GM23338 (cell line): ENCODE data around the gene CELA2B.

Source experiments
- CREB1 ChIP-seq: fragments of 250-450 bp; sonication (Bioruptor Pico); IDR thresholded peaks from 2 replicates; pipeline ENCODE4 v1.5.0; 2020; ENCODE audit warnings: low read depth, mild to moderate bottlenecking, moderate library complexity
- CTCF ChIP-seq, 2 experiments: fragments of 200-600 bp in 1 of 2; sonication (generic) in 1 of 2; conservative IDR thresholded peaks; 2 replicates each; pipeline versions ENCODE4 v1.5.1 to v1.6.1; 2016 to 2017; ENCODE audit warnings: antibody characterized with exemption in 2 of 2, low read depth in 2 of 2, mild to moderate bottlenecking in 2 of 2, moderate library complexity in 1 of 2
- POLR2AphosphoS5 ChIP-seq: IDR thresholded peaks from 2 replicates; pipeline ENCODE4 v1.6.1; 2016; ENCODE audit warnings: antibody characterized with exemption, low read depth

GRCh38 chr1:15509586-15509985, 33.7 kb downstream of the CELA2B start:
- TF ChIP-seq CTCF (conservative IDR thresholded peaks at IDR 0.05; ENCODE audit: low read depth in 2 of 2) (no peak), CREB1 (CRISPR knock-in tag) (no peak), POLR2AphosphoS5 (no peak)
